GM18907 (cell line): ENCODE measurements around the gene CXorf51A.
"Not testable (repeated sequence)": the region's sequence is repeated elsewhere in the genome, so short reads cannot be mapped to it uniquely, and the experiment has no call there.

ENCODE experiments used
- ATAC-seq: cut with Tn5 transposase; IDR thresholded peaks from one replicate; pipeline ENCODE4 v1.9.1; 2021; ENCODE audit warnings: mild to moderate bottlenecking, moderate library complexity; ENCODE audit not compliant: unreplicated experiment

CXorf51A gene

DNA sequence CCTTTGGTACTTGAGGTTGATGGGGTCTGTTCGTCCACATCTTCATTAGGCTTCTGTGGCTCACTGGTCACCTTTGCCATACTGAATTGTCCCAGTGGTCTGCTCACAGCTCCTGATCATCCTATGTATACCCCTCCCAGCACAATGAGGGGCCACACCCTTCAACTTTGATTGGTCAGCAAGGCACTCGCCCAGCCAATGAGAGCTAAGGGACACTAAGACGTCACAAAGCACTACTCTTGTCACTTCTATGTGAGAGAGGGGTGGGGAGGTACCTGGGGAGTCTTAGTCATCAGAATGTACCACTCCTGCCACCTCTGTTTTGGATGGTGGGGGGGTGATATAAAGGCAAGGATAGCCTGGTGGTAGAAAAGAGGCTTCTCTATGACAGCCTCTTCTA lies at the start of gene CXorf51A:
Gene CXorf51A (minus strand): TSS at position 101 of the 400 bp plus-strand sequence. CDS start 21 bp downstream, at position 80.
- not testable (repeated sequence) for ATAC-seq

DNA sequence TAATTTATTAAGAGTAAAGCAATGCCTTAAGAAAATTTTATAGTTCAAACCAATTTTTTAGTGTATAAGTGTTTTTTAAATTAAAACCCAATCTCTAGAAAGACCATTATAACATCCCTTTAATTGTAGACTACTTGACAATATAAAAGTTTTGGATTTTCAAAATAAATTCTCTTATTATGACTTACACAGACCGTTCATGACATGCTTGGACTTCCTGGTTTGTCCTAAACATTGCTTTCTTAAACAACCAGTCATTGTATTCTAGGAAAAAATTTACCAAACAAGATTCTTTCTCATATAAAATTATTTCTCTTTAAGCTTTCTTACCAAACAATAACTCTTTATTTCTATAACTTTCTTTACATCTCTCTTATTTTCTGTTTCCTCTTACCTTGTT lies 49.0 kb upstream of the CXorf51A start:
- ATAC-seq: no peak

DNA sequence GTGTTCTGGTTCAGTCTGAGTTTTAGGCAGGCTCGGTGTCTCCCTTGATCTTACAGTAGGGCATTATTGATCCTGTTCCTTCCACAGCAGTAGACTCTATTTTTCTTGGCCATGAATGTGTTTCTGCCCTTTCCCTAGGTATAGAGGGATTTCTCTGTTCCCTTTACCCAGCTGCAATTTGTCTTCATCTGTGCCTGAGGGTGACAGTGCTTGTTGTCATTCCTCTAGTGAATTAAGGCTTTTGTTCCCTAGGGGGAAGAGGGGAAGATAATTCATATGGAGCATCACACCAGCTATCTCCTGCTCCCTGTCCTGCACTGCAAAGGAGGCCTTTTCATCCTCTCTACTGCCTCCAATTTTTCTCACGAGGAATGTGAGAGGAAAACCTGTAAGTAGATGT lies 39.7 kb upstream of the CXorf51A start:
- no peak for ATAC-seq

DNA sequence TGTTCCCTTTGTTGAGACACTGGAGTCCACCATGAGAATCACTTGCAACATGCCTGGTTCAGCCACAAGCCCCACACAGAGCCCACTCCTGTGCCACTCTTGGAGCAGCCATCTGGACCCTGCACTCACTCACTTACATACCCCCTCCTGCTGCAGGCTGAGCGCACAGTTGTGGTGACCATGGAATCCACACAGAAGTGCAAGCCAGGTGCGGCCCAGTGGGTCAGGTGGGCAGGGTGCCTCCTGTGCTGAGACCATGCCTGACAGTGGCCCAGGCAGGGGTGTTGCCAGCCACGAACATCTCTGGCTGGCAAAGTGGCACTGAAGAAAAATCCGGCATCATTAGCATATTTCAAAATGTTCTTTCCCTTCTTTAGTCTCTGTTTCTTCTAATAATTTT lies 17.4 kb upstream of the CXorf51A start:
- ATAC-seq: no peak

DNA sequence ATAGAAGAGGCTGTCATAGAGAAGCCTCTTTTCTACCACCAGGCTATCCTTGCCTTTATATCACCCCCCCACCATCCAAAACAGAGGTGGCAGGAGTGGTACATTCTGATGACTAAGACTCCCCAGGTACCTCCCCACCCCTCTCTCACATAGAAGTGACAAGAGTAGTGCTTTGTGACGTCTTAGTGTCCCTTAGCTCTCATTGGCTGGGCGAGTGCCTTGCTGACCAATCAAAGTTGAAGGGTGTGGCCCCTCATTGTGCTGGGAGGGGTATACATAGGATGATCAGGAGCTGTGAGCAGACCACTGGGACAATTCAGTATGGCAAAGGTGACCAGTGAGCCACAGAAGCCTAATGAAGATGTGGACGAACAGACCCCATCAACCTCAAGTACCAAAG lies 5.1 kb downstream of the CXorf51A start, which contains the start of gene CXorf51B:
Gene CXorf51B (plus strand): TSS at position 301 of the 400 bp plus-strand sequence. CDS start 21 bp downstream, at position 322.
- ATAC-seq: not testable (repeated sequence)
